ENCODE measurements around the gene EMD.

GRCh38 chrX:154370300-154371016, 8.6 kb upstream of the EMD start:
- TF ChIP-seq POLR2AphosphoS5 (IDR thresholded peaks at IDR 0.05; ENCODE audit: low read depth, low read length) (no peak), REST (IDR thresholded peaks at IDR 0.05; ENCODE audit: insufficient read depth in 1 of 2, low read depth in 2 of 2, low read length in 2 of 2) (no peak), SIN3A (IDR thresholded peaks at IDR 0.05; ENCODE audit: borderline replicate concordance, insufficient read depth, low read length) (no peak), FOXP2 (optimal IDR thresholded peaks at IDR 0.05; ENCODE audit: borderline replicate concordance, extremely low read depth, extremely low read length, insufficient read depth) (no peak), TAF1 (IDR thresholded peaks at IDR 0.05; ENCODE audit: borderline replicate concordance, insufficient read depth, low read length) (no peak)

Data from PFSK-1 (cell line).